GM19351 (cell line): Measurements from ENCODE around the gene ATN1.

Experiments used
- ATAC-seq: cut with Tn5 transposase; IDR thresholded peaks from one replicate; pipeline ENCODE4 v1.9.1; 2021; ENCODE audit warnings: mild to moderate bottlenecking, moderate library complexity; ENCODE audit not compliant: unreplicated experiment

Gene ATN1

GRCh38 chr12:6923851-6924250 lies 3.9 kb upstream of the ATN1 start:
- no peak for ATAC-seq

- no peak for ATAC-seq
These were observed 2.6 kb upstream of the ATN1 start for GRCh38 chr12:6925239-6925539.

DNA sequence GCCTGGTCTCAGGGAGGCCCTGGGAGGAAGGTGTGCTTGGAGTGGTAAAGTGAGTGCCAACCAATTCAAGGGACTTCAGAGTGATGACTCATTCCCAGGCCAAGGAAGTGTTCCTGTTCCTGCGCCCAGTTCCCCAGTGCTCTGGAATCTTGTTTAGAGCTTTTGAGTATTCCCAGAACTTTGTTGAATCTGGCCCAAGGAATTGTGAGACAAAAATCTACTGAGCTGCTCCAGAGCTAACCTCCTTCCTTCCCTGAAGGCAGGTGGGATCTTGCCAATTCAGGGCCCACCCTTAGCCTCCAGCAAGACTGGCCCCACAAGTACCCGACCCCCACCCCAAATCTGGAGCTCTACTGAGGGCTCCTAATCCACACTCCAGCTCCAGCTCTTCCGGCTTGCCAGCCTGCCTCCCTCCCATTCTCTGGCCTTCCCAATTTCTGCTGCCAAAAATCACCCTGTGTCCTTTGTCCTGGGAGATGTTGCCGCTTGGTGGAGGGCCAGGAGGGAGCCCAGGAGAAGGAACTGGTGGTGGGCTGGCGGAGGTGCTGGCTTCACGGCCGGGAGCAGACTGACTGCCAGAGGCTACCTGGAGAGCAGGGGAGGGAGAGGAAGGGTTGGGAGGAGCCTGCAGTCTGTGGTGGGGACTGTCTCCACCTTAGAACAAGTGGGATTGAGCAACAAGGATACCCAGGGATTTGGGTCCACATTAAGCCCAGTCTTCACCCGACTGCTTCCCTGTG lies 2.0 kb upstream of the ATN1 start:
- ATAC-seq: no peak

- no peak for ATAC-seq
These were observed 403 bp downstream of the ATN1 start for GRCh38 chr12:6928022-6928702.

DNA sequence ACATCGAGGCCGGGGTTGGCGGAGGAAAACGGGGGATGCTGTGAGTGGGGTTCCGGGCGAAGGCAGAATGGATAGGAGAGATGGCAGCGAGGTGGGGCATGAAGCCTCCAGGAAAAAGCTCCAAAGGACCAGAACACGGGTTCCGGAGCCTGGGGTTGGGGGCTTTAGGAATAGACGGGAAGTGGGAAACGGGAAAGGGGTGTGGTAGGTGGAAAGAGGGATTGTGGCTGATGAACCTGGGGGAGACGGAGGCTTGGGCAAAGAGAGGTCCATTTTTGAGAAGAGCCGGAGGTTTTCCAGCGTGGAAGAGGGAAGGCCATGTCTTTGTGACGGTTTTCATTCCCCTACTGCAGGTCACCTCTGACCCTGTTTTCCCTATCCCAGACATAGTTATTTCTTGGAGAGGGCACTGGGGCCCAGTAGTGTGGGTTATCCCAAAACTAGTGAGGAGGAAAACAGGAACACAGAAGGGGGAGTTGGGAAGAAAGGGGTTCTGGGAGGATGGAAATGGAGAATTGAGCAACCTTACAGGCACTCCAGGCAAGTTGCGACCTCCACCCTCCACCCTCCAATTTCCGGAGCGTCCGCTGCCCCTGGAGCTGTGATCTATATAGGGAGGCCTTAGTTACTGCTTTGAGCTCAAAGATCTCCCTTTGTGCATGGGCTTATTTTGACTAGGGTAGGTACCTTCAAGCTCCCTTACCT lies 1.1 kb downstream of the ATN1 start:
- ATAC-seq: no peak

GRCh38 chr12:6929466-6930452 lies 2.0 kb downstream of the ATN1 start:
- no peak for ATAC-seq

GRCh38 chr12:6932766-6933165 lies 5.0 kb downstream of the ATN1 start:
- ATAC-seq: no peak

- ATAC-seq: no peak
These were observed 6.4 kb downstream of the ATN1 start for GRCh38 chr12:6934110-6934509.

GRCh38 chr12:6935371-6936193 lies 7.8 kb downstream of the ATN1 start:
- no peak for ATAC-seq

DNA sequence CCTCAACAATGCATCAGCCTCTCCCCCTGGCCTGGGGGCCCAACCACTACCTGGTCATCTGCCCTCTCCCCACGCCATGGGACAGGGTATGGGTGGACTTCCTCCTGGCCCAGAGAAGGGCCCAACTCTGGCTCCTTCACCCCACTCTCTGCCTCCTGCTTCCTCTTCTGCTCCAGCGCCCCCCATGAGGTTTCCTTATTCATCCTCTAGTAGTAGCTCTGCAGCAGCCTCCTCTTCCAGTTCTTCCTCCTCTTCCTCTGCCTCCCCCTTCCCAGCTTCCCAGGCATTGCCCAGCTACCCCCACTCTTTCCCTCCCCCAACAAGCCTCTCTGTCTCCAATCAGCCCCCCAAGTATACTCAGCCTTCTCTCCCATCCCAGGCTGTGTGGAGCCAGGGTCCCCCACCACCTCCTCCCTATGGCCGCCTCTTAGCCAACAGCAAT lies 8.5 kb downstream of the ATN1 start:
- no peak for ATAC-seq

DNA sequence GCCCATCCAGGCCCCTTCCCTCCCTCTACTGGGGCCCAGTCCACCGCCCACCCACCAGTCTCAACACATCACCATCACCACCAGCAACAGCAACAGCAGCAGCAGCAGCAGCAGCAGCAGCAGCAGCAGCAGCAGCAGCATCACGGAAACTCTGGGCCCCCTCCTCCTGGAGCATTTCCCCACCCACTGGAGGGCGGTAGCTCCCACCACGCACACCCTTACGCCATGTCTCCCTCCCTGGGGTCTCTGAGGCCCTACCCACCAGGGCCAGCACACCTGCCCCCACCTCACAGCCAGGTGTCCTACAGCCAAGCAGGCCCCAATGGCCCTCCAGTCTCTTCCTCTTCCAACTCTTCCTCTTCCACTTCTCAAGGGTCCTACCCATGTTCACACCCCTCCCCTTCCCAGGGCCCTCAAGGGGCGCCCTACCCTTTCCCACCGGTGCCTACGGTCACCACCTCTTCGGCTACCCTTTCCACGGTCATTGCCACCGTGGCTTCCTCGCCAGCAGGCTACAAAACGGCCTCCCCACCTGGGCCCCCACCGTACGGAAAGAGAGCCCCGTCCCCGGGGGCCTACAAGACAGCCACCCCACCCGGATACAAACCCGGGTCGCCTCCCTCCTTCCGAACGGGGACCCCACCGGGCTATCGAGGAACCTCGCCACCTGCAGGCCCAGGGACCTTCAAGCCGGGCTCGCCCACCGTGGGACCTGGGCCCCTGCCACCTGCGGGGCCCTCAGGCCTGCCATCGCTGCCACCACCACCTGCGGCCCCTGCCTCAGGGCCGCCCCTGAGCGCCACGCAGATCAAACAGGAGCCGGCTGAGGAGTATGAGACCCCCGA lies 9.1 kb downstream of the ATN1 start:
- ATAC-seq: no peak

- peak; percentile 86 for ATAC-seq
These were observed 10.0 kb downstream of the ATN1 start for GRCh38 chr12:6937481-6938352.

GRCh38 chr12:6938353-6939190 lies 10.8 kb downstream of the ATN1 start:
- no peak for ATAC-seq

DNA sequence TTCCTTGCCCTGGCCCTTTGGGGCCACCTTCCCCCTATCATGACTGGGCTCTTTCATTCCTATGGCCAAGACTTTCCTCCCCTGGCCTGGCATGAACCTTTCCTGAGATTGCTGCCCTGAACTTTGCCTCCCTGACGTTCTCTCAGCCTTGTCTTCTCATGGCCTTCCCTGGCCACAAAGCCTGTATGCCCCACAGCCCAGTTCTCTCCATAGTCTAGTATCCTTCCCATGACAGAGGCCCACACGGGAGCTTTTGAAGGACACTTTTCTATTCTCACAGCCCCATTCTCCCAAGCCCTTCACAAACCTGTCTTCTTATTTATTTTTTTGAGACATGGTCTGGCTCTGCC lies 11.4 kb downstream of the ATN1 start:
- ATAC-seq: no peak

DNA sequence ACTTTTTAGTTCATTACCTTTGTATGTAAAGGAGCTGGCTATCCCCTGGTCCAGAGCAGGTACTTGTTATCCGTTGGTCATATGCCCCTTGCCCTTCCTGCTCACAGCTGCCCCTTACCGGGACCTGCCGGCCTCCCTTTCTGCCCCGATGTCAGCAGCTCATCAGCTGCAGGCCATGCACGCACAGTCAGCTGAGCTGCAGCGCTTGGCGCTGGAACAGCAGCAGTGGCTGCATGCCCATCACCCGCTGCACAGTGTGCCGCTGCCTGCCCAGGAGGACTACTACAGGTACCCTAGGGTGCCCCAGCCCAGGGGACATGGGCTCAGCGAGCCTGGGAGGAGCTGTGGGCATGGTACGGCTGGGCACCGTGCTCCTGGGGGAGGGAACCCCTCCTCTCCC lies 13.5 kb downstream of the ATN1 start:
- no peak for ATAC-seq

DNA sequence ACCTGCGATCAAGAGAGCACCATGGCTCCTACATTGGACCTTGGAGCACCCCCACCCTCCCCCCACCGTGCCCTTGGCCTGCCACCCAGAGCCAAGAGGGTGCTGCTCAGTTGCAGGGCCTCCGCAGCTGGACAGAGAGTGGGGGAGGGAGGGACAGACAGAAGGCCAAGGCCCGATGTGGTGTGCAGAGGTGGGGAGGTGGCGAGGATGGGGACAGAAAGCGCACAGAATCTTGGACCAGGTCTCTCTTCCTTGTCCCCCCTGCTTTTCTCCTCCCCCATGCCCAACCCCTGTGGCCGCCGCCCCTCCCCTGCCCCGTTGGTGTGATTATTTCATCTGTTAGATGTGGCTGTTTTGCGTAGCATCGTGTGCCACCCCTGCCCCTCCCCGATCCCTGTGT lies 14.0 kb downstream of the ATN1 start:
- ATAC-seq: no peak

DNA sequence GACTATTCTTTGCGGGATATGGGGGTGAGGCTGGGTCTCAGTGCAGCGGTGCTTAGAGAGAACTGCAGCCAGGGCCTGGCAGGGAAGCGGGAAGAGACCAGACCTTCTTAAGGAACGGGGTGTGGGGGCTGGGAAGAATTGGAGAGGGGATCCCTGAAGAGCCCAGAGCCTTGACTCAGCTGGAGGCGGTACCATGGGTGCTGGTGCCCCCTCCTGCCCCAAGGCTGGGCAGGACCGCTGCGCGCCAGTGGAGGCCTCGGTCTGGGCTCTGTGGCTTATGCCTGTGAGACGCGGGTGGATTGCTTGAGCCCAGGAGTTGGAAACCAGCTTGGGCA lies 14.5 kb downstream of the ATN1 start:
- no peak for ATAC-seq

GRCh38 chr12:6943389-6943721 lies 15.6 kb downstream of the ATN1 start:
- ATAC-seq: peak; percentile 18
